IMR-90 (cell line): ENCODE data around the gene DGKH. TPM values are rescaled to one million over a fixed set of nuclear protein-coding genes. Genes with fewer than 3 reads are reported as not detected.
"Not testable (repeated sequence)": the region's sequence is repeated elsewhere in the genome, so short reads cannot be mapped to it uniquely, and the experiment has no call there.

Experiments
- ATAC-seq: fragments of 200-7000 bp; cut with Tn5 transposase; 2 replicates; pipeline ENCODE4 v1.9.1; 2020; ENCODE audit warnings: low read depth, mild to moderate bottlenecking, moderate library complexity
- BruUV-seq: library from RNA; stranded (reverse); fragments of 400-500 nt; replicated peaks from 2 replicates; lab custom pipeline; 2021; lab: Mats Ljungman, UMichigan
- CTCF ChIA-PET: fragments of 300-600 bp; formaldehyde crosslinking; extraction: SDS; loops from one replicate; lab custom pipeline; 2021; ENCODE audit warnings: antibody characterized with exemption; lab: Yijun Ruan, JAX
- POLR2A ChIA-PET: fragments of 300-600 bp; sonication (Branson Sonifier 250); formaldehyde crosslinking; loops from one replicate; lab custom pipeline; 2022; ENCODE audit warnings: antibody characterized with exemption; ENCODE audit not compliant: unreplicated experiment; lab: Charles Lee
- DNase-seq: peaks from one replicate; pipeline ENCODE4 v3.0.0; 2013
- H2AFZ ChIP-seq: replicated peaks from 2 replicates; pipeline ENCODE3; 2013; ENCODE audit warnings: low read length, mild to moderate bottlenecking; ENCODE audit not compliant: poor library complexity
- H2AK5ac ChIP-seq: 2 replicates; pipeline ENCODE4 v1.6.1; 2013; ENCODE audit warnings: low read depth, low read length, inconsistent platforms
- H2AK9ac ChIP-seq: replicated peaks from 2 replicates; pipeline ENCODE3; 2013; ENCODE audit warnings: mild to moderate bottlenecking, low read depth, low read length, moderate library complexity; ENCODE audit not compliant: poor library complexity
- H2BK120ac ChIP-seq: 2 replicates; pipeline ENCODE4 v1.6.1; 2013; ENCODE audit warnings: low read depth, low read length, inconsistent platforms
- H2BK15ac ChIP-seq: 3 replicates; pipeline ENCODE4 v1.6.1; 2013; ENCODE audit warnings: low read depth, low read length, inconsistent platforms
- H2BK20ac ChIP-seq: 2 replicates; pipeline ENCODE4 v1.6.1; 2013; ENCODE audit warnings: low read depth, mild to moderate bottlenecking, inconsistent platforms, low read length, moderate library complexity
- H2BK5ac ChIP-seq: 2 replicates; pipeline ENCODE4 v1.6.1; 2013; ENCODE audit warnings: mild to moderate bottlenecking, low read depth, low read length, inconsistent platforms; ENCODE audit not compliant: poor library complexity, severe bottlenecking
- H3K14ac ChIP-seq: replicated peaks from 2 replicates; pipeline ENCODE4 v1.6.1; 2013; ENCODE audit warnings: low read depth, low read length, inconsistent platforms
- H3K18ac ChIP-seq: 2 replicates; pipeline ENCODE4 v1.6.1; 2013; ENCODE audit warnings: low read depth, low read length, control low read depth
- H3K23ac ChIP-seq: 2 replicates; pipeline ENCODE4 v1.6.1; 2013; ENCODE audit warnings: low read depth, low read length, inconsistent platforms
- H3K27ac ChIP-seq: 2 replicates; pipeline ENCODE4 v1.5.1; 2013; ENCODE audit warnings: mild to moderate bottlenecking, control low read depth, low read length; ENCODE audit not compliant: insufficient read depth
- H3K27me3 ChIP-seq: 2 replicates; pipeline ENCODE4 v1.6.1; 2013; ENCODE audit warnings: low read length; ENCODE audit not compliant: control insufficient read depth, insufficient read depth
- H3K36me3 ChIP-seq: 2 replicates; pipeline ENCODE4 v1.6.1; 2013; ENCODE audit warnings: low read length, mixed read lengths; ENCODE audit not compliant: control insufficient read depth, insufficient read depth
- H3K4ac ChIP-seq: 2 replicates; pipeline ENCODE4 v1.6.1; 2013; ENCODE audit warnings: low read depth, low read length, inconsistent platforms
- H3K4me1 ChIP-seq: 2 replicates; pipeline ENCODE4 v1.6.1; 2013; ENCODE audit warnings: low read length, mixed read lengths; ENCODE audit not compliant: control insufficient read depth, insufficient read depth
- H3K4me2 ChIP-seq: 2 replicates; pipeline ENCODE4 v1.6.1; 2013; ENCODE audit warnings: low read depth, mild to moderate bottlenecking, control low read depth, low read length, moderate library complexity
- H3K4me3 ChIP-seq: 2 replicates; pipeline ENCODE4 v1.5.1; 2013; ENCODE audit warnings: low read depth, mild to moderate bottlenecking, control low read depth, low read length, moderate library complexity; ENCODE audit not compliant: insufficient read depth
- H3K56ac ChIP-seq: 2 replicates; pipeline ENCODE4 v1.6.1; 2013; ENCODE audit warnings: low read length, inconsistent platforms; ENCODE audit not compliant: insufficient read depth; ENCODE audit errors: extremely low read depth
- H3K79me1 ChIP-seq, 2 experiments: 2 replicates each; pipeline ENCODE4 v1.6.1; 2013; ENCODE audit warnings: low read length in 2 of 2, inconsistent platforms in 1 of 2, low read depth in 1 of 2
- H3K9ac ChIP-seq: 2 replicates; pipeline ENCODE4 v1.6.1; 2013; ENCODE audit warnings: low read depth, low read length, control low read depth
- H3K9me1 ChIP-seq: 2 replicates; pipeline ENCODE4 v1.6.1; 2013; ENCODE audit warnings: low read length, inconsistent platforms; ENCODE audit not compliant: insufficient read depth
- H3K9me3 ChIP-seq: 2 replicates; pipeline ENCODE4 v1.6.1; 2013; ENCODE audit warnings: low read length; ENCODE audit not compliant: control insufficient read depth, insufficient read depth
- H4K20me1 ChIP-seq: 2 replicates; pipeline ENCODE4 v1.6.1; 2013; ENCODE audit warnings: low read length, inconsistent platforms; ENCODE audit not compliant: insufficient read depth
- H4K5ac ChIP-seq: 2 replicates; pipeline ENCODE4 v1.6.1; 2013; ENCODE audit warnings: mild to moderate bottlenecking, low read depth, low read length, control low read depth
- H4K8ac ChIP-seq, 2 experiments: 2 replicates each; pipeline ENCODE4 v1.6.1; 2013; ENCODE audit warnings: low read depth in 2 of 2, low read length in 2 of 2, control low read depth in 1 of 2, inconsistent platforms in 1 of 2
- H4K91ac ChIP-seq: 2 replicates; pipeline ENCODE4 v1.6.1; 2013; ENCODE audit warnings: low read depth, low read length, inconsistent platforms; ENCODE audit not compliant: insufficient read depth
- CEBPB ChIP-seq: IDR thresholded peaks from 2 replicates; pipeline ENCODE4 v1.6.1; 2012; ENCODE audit warnings: low read depth, low read length, improper control_type of control experiment
- CHD1 ChIP-seq: IDR thresholded peaks from 2 replicates; pipeline ENCODE4 v1.6.1; 2012; ENCODE audit warnings: low read depth, low read length, improper control_type of control experiment
- ELK1 ChIP-seq: fragments of 150-350 bp; IDR thresholded peaks from 2 replicates; pipeline ENCODE4 v1.6.1; 2016; ENCODE audit warnings: low read depth, mild to moderate bottlenecking, low read length, moderate library complexity, borderline replicate concordance
- FOS ChIP-seq: fragments of 150-350 bp; IDR thresholded peaks from 2 replicates; pipeline ENCODE4 v1.6.1; 2016; ENCODE audit warnings: low read depth, low read length
- MAZ ChIP-seq: IDR thresholded peaks from 2 replicates; pipeline ENCODE4 v1.6.1; 2012; ENCODE audit warnings: low read depth, mild to moderate bottlenecking, low read length, improper control_type of control experiment, moderate library complexity, borderline replicate concordance
- NFE2L2 ChIP-seq: fragments of 150-350 bp; IDR thresholded peaks from 2 replicates; pipeline ENCODE4 v1.6.1; 2016; ENCODE audit warnings: low read depth, mild to moderate bottlenecking, low read length
- POLR2A ChIP-seq: IDR thresholded peaks from 2 replicates; pipeline ENCODE4 v1.6.1; 2012; ENCODE audit warnings: mild to moderate bottlenecking, low read depth, low read length
- RFX5 ChIP-seq: IDR thresholded peaks from 2 replicates; pipeline ENCODE4 v1.8.0; 2012; ENCODE audit warnings: low read depth, mild to moderate bottlenecking, low read length, moderate library complexity
- WGBS, 2 experiments: methylation state at CpG; one replicate each; pipeline versions ENCODE4 v1.1.5 to v1.1.7; 2013; ENCODE audit warnings: missing lambda C conversion rate in 2 of 2; ENCODE audit not compliant: insufficient read length in 1 of 2; ENCODE audit errors: extremely low coverage in 2 of 2; 5-methylcytosine and 5-hydroxymethylcytosine counted together
- dilution Hi-C: fragments of 300-500 bp; cut with HindIII; formaldehyde crosslinking; loops from one replicate; pipeline ENCODE4 v1.14.3; 2018; ENCODE audit warnings: low sequenced_read_pairs; ENCODE audit not compliant: unreplicated experiment
- in situ Hi-C: fragments of 300-500 bp; cut with MboI; formaldehyde crosslinking; loops from 3 replicates; pipeline ENCODE4 v1.14.3; 2019; ENCODE audit warnings: low sequenced_read_pairs, inconsistent platforms, mixed read lengths
- intact Hi-C: fragments of 100-400 bp; cut with micrococcal nuclease; formaldehyde crosslinking; loops from 2 replicates; pipeline ENCODE4 v1.10.0; 2022
- polyA plus RNA-seq, 3 experiments: library from polyadenylated mRNA; depleted of rRNA; stranded (reverse); fragments of >200 nt; gene quantifications; 2 replicates each; pipeline ENCODE4 v1.2.3, GENCODE V29; 2012; ENCODE audit warnings: low replicate concordance in 1 of 3
- total RNA-seq: library from RNA; depleted of rRNA; stranded (reverse); fragments of >200 nt; gene quantifications from 2 replicates; pipeline ENCODE4 v1.2.3, GENCODE V29; 2012

Gene DGKH
- total and polyA plus RNA-seq, 2 of the 4 experiments (the other 2 are of a cell fraction) = 2.0 to 13.4 TPM

- Histone ChIP-seq H3K18ac (no peak overlapping the region), H3K4me2 (no peak overlapping the region), H4K20me1 (peaks cover 7% of the 10 kb centered on the region; the same call in 1 of the 2 replicates), H3K56ac (no peak overlapping the region), H3K79me1 (peaks cover 11 to 14% of the 10 kb centered on the region in 2 experiments; a peak in 3 of 4 replicates), H3K27me3 (no peaks in the 10 kb centered on the region), H2BK5ac (no peak overlapping the region), H3K4me1 (no peaks in the 10 kb centered on the region), H3K27ac (no peak overlapping the region), H2BK120ac (no peak overlapping the region), H3K23ac (no peak overlapping the region), H4K8ac (no peak overlapping the region), H2AFZ (no peak overlapping the region), H3K14ac (no peak overlapping the region), H4K5ac (no peak overlapping the region), H2AK5ac (no peak overlapping the region), H3K36me3 (peaks cover 2% of the 10 kb centered on the region; the same call in 1 of the 2 replicates), H3K9ac (no peak overlapping the region), H2BK20ac (no peak overlapping the region), H3K4me3 (no peak overlapping the region), H3K9me1 (no peaks in the 10 kb centered on the region), H2AK9ac (no peak overlapping the region), H3K9me3 (no peaks in the 10 kb centered on the region; the same call in 1 of the 2 replicates), H2BK15ac (no peak overlapping the region), H4K91ac (no peak overlapping the region), H3K4ac (no peak overlapping the region)
- no CpG with 5 or more reads among the region's 2 CpGs for WGBS, 2 experiments
- CTCF ChIA-PET = no interaction called here
- DNase-seq (no peak), ATAC-seq (no peak)
- TF ChIP-seq POLR2A = no peak
- TF ChIP-seq CHD1 = no peak
- no peak for TF ChIP-seq MAZ
- no peak for TF ChIP-seq CEBPB
- no peak for TF ChIP-seq ELK1
- TF ChIP-seq RFX5 = no peak
- TF ChIP-seq FOS = no peak
- no peak for TF ChIP-seq NFE2L2
- intact Hi-C loops = no loop called here
- no TSS peak for BruUV-seq
- in situ Hi-C loops = no loop called here
- dilution Hi-C loops = no loop called here
- POLR2A ChIA-PET = no interaction called here
Observed at GRCh38 chr13:42094516-42095040, 46.1 kb downstream of the DGKH start.

- intact Hi-C loops, H3K36me3 ChIP-seq, H3K4me3 ChIP-seq, H2BK20ac ChIP-seq, H3K9me3 ChIP-seq, BruUV-seq, DNase-seq, dilution Hi-C loops, H3K14ac ChIP-seq, H4K5ac ChIP-seq, H3K18ac ChIP-seq, H3K23ac ChIP-seq, H3K27me3 ChIP-seq, H2AK5ac ChIP-seq, H4K8ac ChIP-seq, POLR2A ChIA-PET, ATAC-seq, in situ Hi-C loops, H3K9me1 ChIP-seq, H3K27ac ChIP-seq, H2AK9ac ChIP-seq, H2BK120ac ChIP-seq, H4K91ac ChIP-seq, H2BK15ac ChIP-seq, H3K9ac ChIP-seq, H3K4me2 ChIP-seq, H2BK5ac ChIP-seq, H2AFZ ChIP-seq, H3K4ac ChIP-seq, H3K4me1 ChIP-seq, H3K56ac ChIP-seq: not testable (repeated sequence)
- Histone ChIP-seq H4K20me1 (peaks cover 11% of the 10 kb centered on the region; the same call in 1 of the 2 replicates), H3K79me1 (peaks cover 12 to 18% of the 10 kb centered on the region in 2 experiments; a peak in 3 of 4 replicates)
- CTCF ChIA-PET = interaction anchor here (0.8 kb wide), 1 partner anchor 11 kb away, joined by 3 read pairs; no protein-coding TSS in a partner anchor
- WGBS, 2 experiments = no CpG with 5 or more reads among the region's 2 CpGs
Observed at GRCh38 chr13:42096222-42096621, 47.8 kb downstream of the DGKH start.
